ENCODE data around the gene VAV3. TPM values are rescaled to one million over a fixed set of nuclear protein-coding genes. Genes with fewer than 3 reads are reported as not detected.

The VAV3 gene
- total and polyA plus RNA-seq, 9 of the 15 experiments (the other 6 are each of a cell fraction or from before 2014, with no cell fraction given) = not detected

GRCh38 chr1:107536266-107536665, 428.7 kb downstream of the VAV3 start:
- DNase-seq (ENCODE audit: extremely low read depth in 1 of 4, low spot score in 3 of 4) = no peak
- Histone ChIP-seq H3K36me3 (ENCODE audit: control insufficient read depth, insufficient read depth, low read length) (no peaks in the 10 kb centered on the region), H3K9me3 (replicated peaks; ENCODE audit: control insufficient read depth, insufficient read depth, low read depth, low read length) (no peaks in the 10 kb centered on the region), H3K9ac (ENCODE audit: insufficient read depth in 1 of 2, low read depth in 2 of 2, low read length in 2 of 2) (no peak overlapping the region), H3K9me1 (ENCODE audit: control insufficient read depth, insufficient read depth, low read length) (no peaks in the 10 kb centered on the region), H3K4me3 (no peak overlapping the region), H4K20me1 (replicated peaks; ENCODE audit: control insufficient read depth, insufficient read depth, low read length) (no peaks in the 10 kb centered on the region), H3K27me3 (ENCODE audit: control insufficient read depth in 2 of 2, insufficient read depth in 2 of 2, low read length in 2 of 2) (no peaks in the 10 kb centered on the region), H2AFZ (ENCODE audit: low read depth, low read length) (no peak overlapping the region), H3K79me2 (ENCODE audit: control insufficient read depth, insufficient read depth, low read length) (no peaks in the 10 kb centered on the region), H3K27ac (ENCODE audit: extremely low read depth, low read depth, low read length) (no peak overlapping the region), H3K4me2 (ENCODE audit: insufficient read depth, low read length) (no peak overlapping the region), H3K4me1 (replicated peaks in 1 of 2; ENCODE audit: control insufficient read depth in 2 of 2, insufficient read depth in 2 of 2, low read length in 2 of 2) (no peaks in the 10 kb centered on the region)
- TF ChIP-seq NONO (IDR thresholded peaks at IDR 0.05; ENCODE audit: low read depth in 2 of 2, low read length in 1 of 2) = no peak
- TF ChIP-seq ZNF586 (CRISPR knock-in tag; conservative IDR thresholded peaks at IDR 0.05) = no peak
- no peak for TF ChIP-seq NFIX (CRISPR knock-in tag; IDR thresholded peaks at IDR 0.05; ENCODE audit: low read depth)
- TF ChIP-seq ZNF778 (CRISPR knock-in tag; IDR thresholded peaks at IDR 0.05) = no peak
- no peak for TF ChIP-seq SETDB1 (IDR thresholded peaks at IDR 0.05; ENCODE audit: low read length)
- TF ChIP-seq HNRNPH1 (optimal IDR thresholded peaks at IDR 0.05; ENCODE audit: low read depth, low read length) = no peak
- no peak for TF ChIP-seq TGIF2 (CRISPR knock-in tag; IDR thresholded peaks at IDR 0.05)
- 0% methylated on average over 3 of the region's 3 CpGs for WGBS (ENCODE audit: insufficient coverage, low coverage, missing lambda C conversion rate)
- ChIA-PET CTCF (ENCODE audit: low intra/inter-chr PET ratio) (no interaction called here), POLR2A (no interaction called here)
- intact Hi-C loops (cut with micrococcal nuclease) (no loop called here), in situ Hi-C loops (cut with MboI) (no loop called here)
- no peak for ATAC-seq
- no TSS peak for BruUV-seq (replicated peaks)
- no peak for FAIRE-seq

DNA sequence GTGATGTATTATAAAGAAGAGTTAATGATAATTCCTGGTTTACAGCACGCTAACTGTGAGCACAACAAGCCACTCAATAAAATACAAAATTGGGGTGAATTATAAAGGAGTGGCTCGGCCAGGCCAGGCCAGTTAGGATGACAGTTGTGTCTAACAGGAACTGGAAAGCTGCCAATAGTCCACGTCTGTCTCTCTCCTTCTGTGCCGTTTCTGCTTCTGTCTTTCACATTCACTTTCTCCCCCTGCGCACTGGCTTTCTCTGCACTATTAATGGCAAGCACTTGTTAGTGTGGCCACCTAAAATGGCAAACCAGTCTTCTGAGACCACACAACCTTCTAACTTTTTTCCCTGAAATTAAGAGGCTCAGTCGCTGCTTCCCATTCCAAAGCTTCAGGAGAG, 429.9 kb downstream of the VAV3 start:
- H3K4me3 ChIP-seq = no peak overlapping the region
- intact Hi-C loops (cut with micrococcal nuclease) (no loop called here), in situ Hi-C loops (cut with MboI) (no loop called here)
- H4K20me1 ChIP-seq (replicated peaks; ENCODE audit: control insufficient read depth, insufficient read depth, low read length) = no peaks in the 10 kb centered on the region
- ATAC-seq (no peak), FAIRE-seq (no peak), DNase-seq (ENCODE audit: extremely low read depth in 1 of 4, low spot score in 3 of 4) (no peak)
- H3K9me3 ChIP-seq (replicated peaks; ENCODE audit: control insufficient read depth, insufficient read depth, low read depth, low read length) = no peaks in the 10 kb centered on the region
- no peak overlapping the region for H3K4me2 ChIP-seq (ENCODE audit: insufficient read depth, low read length)
- H3K27me3 ChIP-seq (ENCODE audit: control insufficient read depth in 2 of 2, insufficient read depth in 2 of 2, low read length in 2 of 2) = no peaks in the 10 kb centered on the region
- BruUV-seq (replicated peaks) = no TSS peak
- no peaks in the 10 kb centered on the region for H3K36me3 ChIP-seq (ENCODE audit: control insufficient read depth, insufficient read depth, low read length)
- no peaks in the 10 kb centered on the region for H3K9me1 ChIP-seq (ENCODE audit: control insufficient read depth, insufficient read depth, low read length)
- H3K79me2 ChIP-seq (ENCODE audit: control insufficient read depth, insufficient read depth, low read length) = no peaks in the 10 kb centered on the region
- ChIA-PET POLR2A (no interaction called here), CTCF (ENCODE audit: low intra/inter-chr PET ratio) (no interaction called here)
- H2AFZ ChIP-seq (ENCODE audit: low read depth, low read length) = no peak overlapping the region
- no peak overlapping the region for H3K9ac ChIP-seq (ENCODE audit: insufficient read depth in 1 of 2, low read depth in 2 of 2, low read length in 2 of 2)
- WGBS (ENCODE audit: insufficient coverage, low coverage, missing lambda C conversion rate) = 4% methylated on average over 4 of the region's 6 CpGs
- H3K27ac ChIP-seq (ENCODE audit: extremely low read depth, low read depth, low read length) = no peak overlapping the region
- H3K4me1 ChIP-seq (replicated peaks in 1 of 2; ENCODE audit: control insufficient read depth in 2 of 2, insufficient read depth in 2 of 2, low read length in 2 of 2) = no peaks in the 10 kb centered on the region
- TF ChIP-seq FOXM1 (IDR thresholded peaks at IDR 0.05; ENCODE audit: low read depth) (no peak), FOXM1 (CRISPR knock-in tag; IDR thresholded peaks at IDR 0.05; ENCODE audit: low read depth) (no peak), NFIC (IDR thresholded peaks at IDR 0.05) (no peak)
